ENCODE results near the gene AIFM1.

DNA sequence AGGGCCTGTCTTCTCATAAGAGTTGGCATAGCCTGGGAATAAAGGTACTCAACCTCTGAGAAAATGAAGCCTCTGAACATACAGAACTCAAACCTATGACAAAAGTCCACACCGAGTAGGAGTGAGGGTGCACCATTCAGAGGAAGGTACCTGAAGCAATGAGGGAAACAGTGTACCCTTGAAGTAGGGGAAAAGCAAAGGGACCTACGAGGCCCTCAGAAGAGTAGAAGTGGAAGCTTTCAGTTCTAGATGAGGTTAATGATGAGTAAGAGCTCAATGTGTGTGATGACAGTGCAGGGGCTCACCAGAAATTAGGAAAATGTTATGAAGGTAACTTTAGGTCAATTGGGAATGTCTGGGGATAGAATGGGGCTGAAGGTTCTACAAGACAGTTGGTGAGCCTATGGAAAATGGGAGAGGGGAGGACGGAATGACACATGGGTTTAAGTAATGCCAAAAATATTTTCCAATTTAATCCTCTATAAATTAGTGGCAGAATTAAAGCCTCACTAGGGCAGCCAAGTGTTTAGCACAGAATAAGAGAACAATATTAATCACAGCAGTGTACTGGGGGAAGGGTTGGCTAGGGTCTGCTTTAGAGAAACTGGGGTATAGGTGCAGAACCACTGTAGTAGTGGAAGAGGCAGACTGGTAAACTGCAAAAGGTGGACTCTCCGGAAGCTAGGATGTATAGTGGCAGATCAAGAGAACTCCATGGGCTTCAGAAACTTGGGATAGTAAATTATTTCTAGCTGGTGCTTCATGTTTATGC is 46.0 kb upstream of the AIFM1 start:
- no peak for TF ChIP-seq POLR2A (IDR thresholded peaks at IDR 0.05)
- TF ChIP-seq, protein P1, sequence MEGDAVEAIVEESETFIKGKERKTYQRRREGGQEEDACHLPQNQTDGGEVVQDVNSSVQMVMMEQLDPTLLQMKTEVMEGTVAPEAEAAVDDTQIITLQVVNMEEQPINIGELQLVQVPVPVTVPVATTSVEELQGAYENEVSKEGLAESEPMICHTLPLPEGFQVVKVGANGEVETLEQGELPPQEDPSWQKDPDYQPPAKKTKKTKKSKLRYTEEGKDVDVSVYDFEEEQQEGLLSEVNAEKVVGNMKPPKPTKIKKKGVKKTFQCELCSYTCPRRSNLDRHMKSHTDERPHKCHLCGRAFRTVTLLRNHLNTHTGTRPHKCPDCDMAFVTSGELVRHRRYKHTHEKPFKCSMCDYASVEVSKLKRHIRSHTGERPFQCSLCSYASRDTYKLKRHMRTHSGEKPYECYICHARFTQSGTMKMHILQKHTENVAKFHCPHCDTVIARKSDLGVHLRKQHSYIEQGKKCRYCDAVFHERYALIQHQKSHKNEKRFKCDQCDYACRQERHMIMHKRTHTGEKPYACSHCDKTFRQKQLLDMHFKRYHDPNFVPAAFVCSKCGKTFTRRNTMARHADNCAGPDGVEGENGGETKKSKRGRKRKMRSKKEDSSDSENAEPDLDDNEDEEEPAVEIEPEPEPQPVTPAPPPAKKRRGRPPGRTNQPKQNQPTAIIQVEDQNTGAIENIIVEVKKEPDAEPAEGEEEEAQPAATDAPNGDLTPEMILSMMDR (IDR thresholded peaks at IDR 0.05): no peak

All from upper lobe of left lung (tissue), 4 donors.